T1000 (cell line): ENCODE data around the gene NR1D1.
A peak's percentile ranks its signal among the peaks of the same experiment; 100 is the strongest.
"Not testable (repeated sequence)": the region's sequence is repeated elsewhere in the genome, so short reads cannot be mapped to it uniquely, and the experiment has no call there.

Source experiments
- DNase-seq: peaks from one replicate; lab custom pipeline; 2025; ENCODE audit warnings: mixed read lengths; lab: John Stamatoyannopoulos, UW

NR1D1 gene

GRCh38 chr17:40100419-40100668 is at the start of gene NR1D1:
Gene NR1D1 (minus strand): TSS chr17:40100589. CDS start chr17:40100094, 495 bp downstream.
- no peak for DNase-seq

GRCh38 chr17:40148527-40148926 is 48.1 kb upstream of the NR1D1 start:
- no peak for DNase-seq

DNA sequence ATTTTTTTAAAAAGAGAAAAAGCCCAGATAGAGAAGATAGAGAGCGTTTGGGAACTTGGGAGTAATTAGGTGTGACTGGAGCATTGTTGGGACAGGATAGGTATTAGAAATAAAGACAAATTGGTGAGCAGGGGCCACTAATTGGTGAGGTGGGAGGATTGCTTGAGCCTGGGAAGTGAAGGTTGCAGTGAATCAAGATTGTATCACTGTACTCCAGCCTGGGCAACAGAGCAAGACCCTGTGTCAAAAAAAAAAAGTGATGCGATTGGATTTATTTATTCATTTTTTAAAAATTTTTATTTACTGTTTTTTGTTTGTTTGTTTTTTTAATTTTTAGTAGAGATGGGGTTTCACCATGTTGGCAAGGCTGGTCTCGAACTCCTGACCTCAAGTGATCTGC is 45.1 kb upstream of the NR1D1 start:
- DNase-seq: no peak

DNA sequence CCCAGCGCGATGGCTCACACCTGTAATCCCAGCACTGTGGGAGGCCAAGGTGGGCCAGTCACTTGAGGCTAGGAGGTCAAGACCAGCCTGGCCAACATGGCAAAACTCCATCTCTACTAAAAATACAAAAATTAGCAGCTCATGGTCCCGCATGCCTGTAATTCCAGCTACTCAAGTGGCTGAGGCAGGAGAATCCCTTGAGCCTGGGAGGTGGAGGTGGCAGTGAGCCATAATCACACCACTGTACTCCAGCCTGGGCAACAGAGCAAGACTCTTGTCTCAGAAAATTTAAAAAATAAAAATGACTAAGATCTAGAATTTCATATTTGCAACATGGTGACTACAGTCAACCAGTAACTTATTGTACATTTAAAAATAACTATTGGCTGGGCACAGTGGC is 42.8 kb upstream of the NR1D1 start:
- DNase-seq: not testable (repeated sequence)

GRCh38 chr17:40139566-40140058 is 39.2 kb upstream of the NR1D1 start:
- no peak for DNase-seq

- no peak for DNase-seq
Measured at GRCh38 chr17:40135817-40136216, 35.4 kb upstream of the NR1D1 start.

GRCh38 chr17:40134184-40134583 is 33.8 kb upstream of the NR1D1 start:
- no peak for DNase-seq

- DNase-seq: no peak
Measured at GRCh38 chr17:40130352-40131042, 30.1 kb upstream of the NR1D1 start.

DNA sequence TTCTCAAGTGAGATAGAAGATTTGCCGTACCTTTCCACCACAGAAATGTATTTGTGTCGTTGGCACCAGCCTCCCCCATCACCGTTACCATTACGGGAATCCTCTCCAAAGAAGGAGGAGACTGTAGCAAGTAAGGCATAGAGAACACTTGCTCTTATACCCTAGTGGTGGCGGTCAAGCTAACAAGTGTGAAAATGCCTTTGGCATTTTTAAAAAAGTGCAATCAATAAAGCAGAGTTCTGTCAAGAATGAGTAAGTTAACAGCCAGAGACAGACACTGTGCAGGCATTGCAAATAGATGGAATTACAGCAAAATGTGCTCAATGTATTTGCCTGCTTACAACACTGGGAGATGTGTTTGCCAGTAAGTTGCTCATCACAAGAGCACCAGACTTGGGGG is 29.1 kb upstream of the NR1D1 start:
- DNase-seq: no peak

- no peak for DNase-seq
Measured at GRCh38 chr17:40124279-40125141, 24.1 kb upstream of the NR1D1 start.

DNA sequence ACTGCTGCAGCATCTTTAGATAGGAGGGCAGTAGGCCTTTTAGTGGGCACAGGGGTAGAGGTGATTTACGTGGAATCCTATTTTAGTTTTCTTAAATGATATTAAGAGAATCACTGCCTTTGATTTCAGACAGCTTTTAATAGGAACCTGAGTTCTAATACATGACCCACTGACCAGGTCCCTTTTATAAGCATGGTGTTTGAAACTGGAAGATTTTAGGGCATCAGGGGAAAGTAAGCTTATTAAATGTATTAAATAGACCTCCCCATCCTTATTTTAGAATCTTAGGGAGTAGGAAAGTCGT is 23.4 kb upstream of the NR1D1 start:
- no peak for DNase-seq

DNA sequence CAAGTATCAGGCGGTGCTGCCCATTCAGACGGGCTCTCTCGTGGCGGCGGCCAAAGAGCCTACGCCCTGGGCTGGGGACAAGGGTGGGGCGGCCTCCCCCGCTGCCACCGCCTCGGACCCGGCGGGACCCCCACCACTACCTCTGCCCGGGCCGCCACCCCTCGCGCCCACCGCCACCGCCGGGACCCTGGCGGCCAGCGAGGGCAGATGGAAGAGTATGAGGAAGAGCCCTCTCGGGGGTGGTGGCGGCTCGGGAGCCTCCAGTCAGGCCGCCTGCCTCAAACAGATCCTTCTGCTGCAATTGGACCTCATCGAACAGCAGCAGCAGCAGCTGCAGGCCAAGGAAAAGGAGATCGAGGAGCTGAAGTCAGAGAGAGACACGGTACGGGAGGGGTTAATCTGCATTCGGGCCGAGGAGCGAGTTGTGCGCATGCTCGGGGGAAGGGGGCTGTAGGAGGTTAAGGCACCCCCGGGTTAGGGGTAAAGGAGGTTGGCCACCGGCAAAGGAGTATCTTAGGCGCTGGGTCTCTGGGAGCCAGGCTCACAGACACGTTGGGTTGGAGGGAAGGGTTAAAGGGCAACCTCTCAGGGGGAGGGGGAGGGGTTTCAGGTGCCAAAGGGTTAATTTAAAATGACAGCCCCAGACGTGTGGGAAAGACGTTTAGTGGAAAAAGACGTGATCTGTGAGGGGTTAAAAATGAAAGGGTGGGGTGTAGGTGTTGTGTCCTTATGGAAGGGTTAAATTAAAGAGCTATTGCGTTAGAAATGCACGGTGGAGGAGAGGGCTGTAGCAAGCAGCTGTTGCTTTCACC is 22.8 kb upstream of the NR1D1 start:
- DNase-seq: no peak

GRCh38 chr17:40122136-40122998 is 22.0 kb upstream of the NR1D1 start:
- DNase-seq: no peak

GRCh38 chr17:40121181-40122135 is 21.1 kb upstream of the NR1D1 start, which contains the start of gene MSL1:
Gene MSL1 (plus strand): TSS chr17:40121971. CDS start chr17:40122613, 642 bp downstream.
- DNase-seq: peak; percentile 67

GRCh38 chr17:40115101-40115436 is 14.7 kb upstream of the NR1D1 start:
- DNase-seq: no peak

DNA sequence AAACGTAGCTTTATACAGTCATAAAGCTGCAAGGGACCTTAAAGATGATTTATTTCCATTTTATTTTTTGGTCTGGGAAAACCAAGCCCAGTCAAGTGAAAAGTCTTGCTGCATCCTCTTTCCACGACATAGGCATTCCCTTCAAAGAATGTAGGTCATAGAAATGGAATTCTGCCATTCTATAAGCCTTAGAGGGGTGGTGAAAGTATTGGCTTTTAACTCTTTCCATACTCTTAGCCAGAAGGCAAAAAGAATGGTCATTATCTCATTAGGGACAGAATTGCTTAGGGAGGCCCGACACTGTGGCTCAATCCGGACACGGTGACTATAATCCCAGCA is 13.5 kb upstream of the NR1D1 start:
- DNase-seq: no peak

- DNase-seq: peak; percentile 82
Measured at GRCh38 chr17:40113110-40113906, 12.9 kb upstream of the NR1D1 start.

DNA sequence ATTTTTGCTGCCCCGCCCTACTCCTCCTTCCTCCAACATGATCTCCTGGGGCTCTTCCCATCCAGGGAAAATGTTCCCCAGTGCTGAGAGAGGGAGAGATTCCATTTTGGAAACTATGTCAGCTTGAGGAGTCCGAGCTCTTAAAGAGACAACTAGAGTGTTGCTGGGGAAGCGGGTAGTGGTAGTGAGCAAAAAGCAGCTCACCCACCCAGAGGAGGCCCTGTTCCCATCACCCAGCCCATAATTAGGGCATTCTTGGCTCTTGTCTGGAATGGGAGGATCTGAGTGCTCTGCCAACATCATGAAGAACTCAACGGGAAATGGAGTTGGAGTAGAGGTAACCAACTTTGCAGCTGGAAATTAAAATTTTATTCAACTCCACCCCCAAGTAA is 12.3 kb upstream of the NR1D1 start:
- DNase-seq: no peak

GRCh38 chr17:40112191-40112711 is 11.9 kb upstream of the NR1D1 start:
- no peak for DNase-seq
